ENCODE measurements around the gene OTOP2.
A peak's percentile ranks its signal among the peaks of the same experiment; 100 is the strongest.

OTOP2 gene

DNA sequence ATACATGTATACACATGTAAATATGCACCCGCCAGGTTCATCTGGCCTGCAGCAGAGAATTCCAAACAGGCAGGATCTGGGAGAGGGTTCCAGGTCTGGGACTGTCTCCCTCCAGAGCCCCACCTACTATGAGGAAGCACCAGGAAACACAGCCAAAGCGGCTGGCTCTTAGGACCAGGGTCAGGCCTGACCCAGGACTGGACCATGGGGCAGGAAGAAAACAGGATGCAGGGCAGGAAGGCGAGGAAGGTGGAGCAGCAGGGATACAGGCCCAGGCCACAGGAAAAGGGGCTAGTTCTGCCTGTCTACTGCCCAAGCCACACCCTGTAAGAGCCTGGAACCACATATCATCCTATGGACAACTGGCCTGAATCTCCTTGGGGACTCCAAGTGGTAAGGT, 46.3 kb downstream of the OTOP2 start:
- TF ChIP-seq, protein P1, sequence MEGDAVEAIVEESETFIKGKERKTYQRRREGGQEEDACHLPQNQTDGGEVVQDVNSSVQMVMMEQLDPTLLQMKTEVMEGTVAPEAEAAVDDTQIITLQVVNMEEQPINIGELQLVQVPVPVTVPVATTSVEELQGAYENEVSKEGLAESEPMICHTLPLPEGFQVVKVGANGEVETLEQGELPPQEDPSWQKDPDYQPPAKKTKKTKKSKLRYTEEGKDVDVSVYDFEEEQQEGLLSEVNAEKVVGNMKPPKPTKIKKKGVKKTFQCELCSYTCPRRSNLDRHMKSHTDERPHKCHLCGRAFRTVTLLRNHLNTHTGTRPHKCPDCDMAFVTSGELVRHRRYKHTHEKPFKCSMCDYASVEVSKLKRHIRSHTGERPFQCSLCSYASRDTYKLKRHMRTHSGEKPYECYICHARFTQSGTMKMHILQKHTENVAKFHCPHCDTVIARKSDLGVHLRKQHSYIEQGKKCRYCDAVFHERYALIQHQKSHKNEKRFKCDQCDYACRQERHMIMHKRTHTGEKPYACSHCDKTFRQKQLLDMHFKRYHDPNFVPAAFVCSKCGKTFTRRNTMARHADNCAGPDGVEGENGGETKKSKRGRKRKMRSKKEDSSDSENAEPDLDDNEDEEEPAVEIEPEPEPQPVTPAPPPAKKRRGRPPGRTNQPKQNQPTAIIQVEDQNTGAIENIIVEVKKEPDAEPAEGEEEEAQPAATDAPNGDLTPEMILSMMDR (IDR thresholded peaks at IDR 0.05; ENCODE audit: insufficient read depth, missing control alignments) = no peak
- no peak for FAIRE-seq
- no peak for DNase-seq (ENCODE audit: insufficient read length, low spot score)

GRCh38 chr17:74971069-74971841, 47.2 kb downstream of the OTOP2 start:
- TF ChIP-seq, protein P1 (IDR thresholded peaks at IDR 0.05; ENCODE audit: insufficient read depth, missing control alignments) = no peak
- no peak for FAIRE-seq
- DNase-seq (ENCODE audit: insufficient read length, low spot score) = no peak

DNA sequence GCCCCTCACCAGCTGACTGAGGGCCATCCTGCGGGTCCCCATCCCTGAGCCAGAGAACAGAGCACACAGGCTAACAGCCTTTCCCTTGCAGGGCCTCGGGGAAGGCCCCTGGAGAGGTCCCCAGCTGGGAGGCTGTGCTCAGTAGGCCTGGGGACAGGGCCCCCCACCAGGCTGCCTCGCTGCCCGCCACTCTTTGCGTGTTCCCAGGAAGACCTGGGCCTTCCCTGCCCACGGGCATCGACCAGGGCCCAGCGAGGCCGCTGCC, 47.7 kb downstream of the OTOP2 start:
- FAIRE-seq (no peak), DNase-seq (ENCODE audit: insufficient read length, low spot score) (no peak)
- TF ChIP-seq, protein P1 (IDR thresholded peaks at IDR 0.05; ENCODE audit: insufficient read depth, missing control alignments) = no peak

GRCh38 chr17:74972107-74972972, 48.3 kb downstream of the OTOP2 start, which contains the start of gene HID1:
Gene HID1, minus strand, starts transcription at chr17:74972759. Its CDS starts 103 bp downstream, at chr17:74972656.
- DNase-seq (ENCODE audit: insufficient read length, low spot score) (peak; percentile 93), FAIRE-seq (no peak)
- TF ChIP-seq, protein P1 (IDR thresholded peaks at IDR 0.05; ENCODE audit: insufficient read depth, missing control alignments) = no peak

GRCh38 chr17:74972973-74973328, 48.9 kb downstream of the OTOP2 start:
- TF ChIP-seq, protein P1 (IDR thresholded peaks at IDR 0.05; ENCODE audit: insufficient read depth, missing control alignments) = no peak
- DNase-seq (ENCODE audit: insufficient read length, low spot score) (no peak), FAIRE-seq (no peak)

- TF ChIP-seq, protein P1 (IDR thresholded peaks at IDR 0.05; ENCODE audit: insufficient read depth, missing control alignments) = no peak
- FAIRE-seq (no peak), DNase-seq (ENCODE audit: insufficient read length, low spot score) (no peak)
These were observed 51.9 kb downstream of the OTOP2 start for GRCh38 chr17:74975943-74976342.

DNA sequence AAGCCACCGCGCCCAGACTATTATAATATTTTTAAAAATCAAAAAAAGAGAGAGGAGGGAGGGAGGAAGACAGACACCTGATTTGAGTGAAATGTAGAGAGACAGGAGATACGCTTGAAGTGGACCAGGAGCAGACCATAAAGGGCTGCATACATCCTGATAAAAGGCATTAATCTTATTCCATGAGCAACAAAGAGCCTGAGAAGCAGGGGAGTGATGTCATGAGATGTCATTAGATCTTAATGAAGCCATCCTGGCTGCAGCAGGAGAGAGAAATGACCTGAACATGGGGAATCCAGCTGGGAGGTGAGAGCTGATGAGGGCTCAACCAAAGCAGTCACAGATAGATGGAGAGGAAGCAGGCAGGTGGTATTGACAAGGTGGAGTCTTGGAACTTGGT, 53.7 kb downstream of the OTOP2 start:
- FAIRE-seq (no peak), DNase-seq (ENCODE audit: insufficient read length, low spot score) (no peak)
- TF ChIP-seq, protein P1 (IDR thresholded peaks at IDR 0.05; ENCODE audit: insufficient read depth, missing control alignments) = no peak
